Erythroblast (primary cell): ENCODE data around the gene RPRD1B.

ENCODE experiments used
- DNase-seq, 2 experiments: peaks; one replicate each; lab custom pipeline; 2025; lab: John Stamatoyannopoulos, UW
- GATA1 ChIP-seq: IDR thresholded peaks from 2 replicates; pipeline ENCODE4 v1.6.1; 2011; ENCODE audit warnings: low read depth, mild to moderate bottlenecking, control low read depth, low read length, moderate library complexity
- POLR2A ChIP-seq: IDR thresholded peaks from 2 replicates; pipeline ENCODE4 v1.6.1; 2011; ENCODE audit warnings: mild to moderate bottlenecking, low read length

The RPRD1B gene

DNA sequence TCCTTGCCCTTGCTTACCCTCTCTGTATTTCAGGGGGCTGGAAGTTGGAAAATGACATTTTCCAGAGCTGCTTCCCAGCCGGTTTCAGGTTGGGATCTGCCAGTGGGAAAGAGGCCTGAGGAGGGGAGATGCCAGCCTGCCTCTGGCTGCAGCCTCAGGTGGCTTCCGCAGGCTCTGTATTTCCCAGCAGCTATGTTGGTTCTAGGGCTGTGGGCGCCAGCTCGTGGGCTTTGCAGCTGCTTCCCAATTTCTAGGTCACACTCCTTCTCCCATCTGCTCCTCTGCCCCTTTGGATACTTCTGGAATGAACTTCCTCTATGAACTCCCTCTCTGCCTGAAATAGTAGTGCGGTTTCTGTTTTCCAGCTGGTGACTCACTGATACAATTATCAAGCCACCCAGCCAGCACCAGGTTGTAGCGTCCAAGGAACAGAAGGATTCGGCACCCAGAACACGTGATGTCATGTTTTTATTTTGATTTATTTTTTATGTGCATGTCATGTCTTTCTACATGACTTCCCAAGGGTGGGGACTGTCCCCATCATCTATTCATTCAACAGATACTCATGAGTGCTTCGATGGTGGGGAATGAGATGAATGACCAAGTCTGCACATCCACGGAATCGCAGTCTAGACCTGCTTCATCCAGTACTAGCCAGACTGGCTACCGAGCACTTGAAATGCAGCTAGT is 93.5 kb downstream of the RPRD1B start:
- TF ChIP-seq GATA1: no peak
- TF ChIP-seq POLR2A: no peak
- DNase-seq: peak; percentile 64 to 65

DNA sequence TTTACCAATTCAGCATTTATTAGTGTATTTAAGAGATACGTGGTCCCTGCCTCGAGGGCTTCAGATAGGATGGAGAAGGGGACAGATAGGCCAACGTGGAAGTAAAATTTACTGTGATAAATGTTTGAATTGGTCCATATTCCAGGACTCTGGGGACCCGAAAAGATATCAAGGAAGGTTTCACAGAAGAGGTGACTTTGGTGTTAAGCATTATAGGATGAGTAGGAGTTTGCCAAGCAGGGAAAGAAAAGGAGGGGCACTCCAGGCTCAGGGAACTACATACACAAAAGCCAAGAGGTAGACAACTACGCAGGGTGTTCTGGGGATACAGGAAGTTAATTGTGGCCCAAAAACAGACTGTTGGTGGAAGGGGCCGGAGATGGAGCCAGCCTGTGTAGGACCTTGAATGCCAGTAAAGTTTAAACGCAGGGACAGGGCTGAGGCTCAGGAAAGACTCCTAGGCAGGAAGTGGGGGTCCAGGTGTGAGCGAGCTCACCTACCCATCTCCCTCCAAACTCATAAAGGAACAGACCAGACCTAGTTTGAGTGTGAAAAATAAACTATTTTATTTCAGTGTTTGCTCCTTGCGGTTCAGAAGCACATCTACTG is 94.5 kb downstream of the RPRD1B start:
- no peak for TF ChIP-seq GATA1
- TF ChIP-seq POLR2A: no peak
- DNase-seq: no peak

DNA sequence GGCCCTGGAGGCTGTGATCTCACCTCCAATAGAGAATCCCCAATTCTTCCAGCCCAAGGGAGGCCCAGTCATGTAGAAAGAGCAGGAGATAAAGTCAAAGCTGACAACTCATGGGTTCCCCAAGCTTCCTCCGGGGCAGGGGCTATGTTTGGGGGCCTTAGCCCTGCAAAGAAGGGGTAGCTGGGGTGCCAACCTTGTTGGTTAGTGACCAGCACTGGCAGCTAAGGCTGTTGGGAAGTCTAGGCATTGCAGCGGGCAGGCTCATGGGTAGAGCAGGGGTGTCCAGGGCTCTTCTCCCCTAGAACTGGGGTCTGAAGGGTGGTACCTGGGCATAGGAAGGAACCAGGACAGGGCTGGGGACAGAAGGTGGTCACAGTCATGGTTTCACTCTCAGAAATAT is 95.1 kb downstream of the RPRD1B start:
- DNase-seq: no peak
- TF ChIP-seq POLR2A (no peak), GATA1 (no peak)

DNA sequence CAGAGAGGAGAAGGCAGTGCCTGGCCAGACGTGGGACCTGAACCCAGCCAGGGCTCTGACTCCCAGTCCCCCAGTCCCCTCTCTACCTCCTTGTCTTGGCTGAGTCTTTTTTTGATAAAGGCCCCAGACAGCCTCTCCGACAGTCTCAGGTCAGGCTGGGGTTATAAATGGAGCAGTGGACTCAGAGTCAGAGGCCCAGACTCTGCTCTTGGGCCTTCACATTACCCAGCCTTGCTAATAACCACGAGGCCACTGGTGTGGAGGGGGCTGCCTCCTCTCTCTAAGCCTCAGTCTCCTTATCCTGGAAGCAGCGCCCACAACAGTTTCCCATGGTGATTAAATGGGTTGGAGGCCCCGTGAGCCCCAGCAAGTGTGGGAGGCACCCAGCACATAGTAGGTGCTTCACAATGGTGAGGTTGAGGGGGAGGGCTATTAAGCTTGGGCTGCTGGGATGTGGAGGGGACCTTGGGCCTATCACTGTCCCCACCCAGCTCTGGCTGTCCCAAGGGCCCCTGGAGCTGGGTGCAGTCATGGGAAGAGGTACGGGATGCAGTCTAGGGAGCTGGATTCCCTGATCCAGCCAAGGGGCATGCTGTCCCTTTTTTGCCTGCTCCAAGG is 95.8 kb downstream of the RPRD1B start:
- TF ChIP-seq POLR2A (no peak), GATA1 (no peak)
- no peak for DNase-seq

DNA sequence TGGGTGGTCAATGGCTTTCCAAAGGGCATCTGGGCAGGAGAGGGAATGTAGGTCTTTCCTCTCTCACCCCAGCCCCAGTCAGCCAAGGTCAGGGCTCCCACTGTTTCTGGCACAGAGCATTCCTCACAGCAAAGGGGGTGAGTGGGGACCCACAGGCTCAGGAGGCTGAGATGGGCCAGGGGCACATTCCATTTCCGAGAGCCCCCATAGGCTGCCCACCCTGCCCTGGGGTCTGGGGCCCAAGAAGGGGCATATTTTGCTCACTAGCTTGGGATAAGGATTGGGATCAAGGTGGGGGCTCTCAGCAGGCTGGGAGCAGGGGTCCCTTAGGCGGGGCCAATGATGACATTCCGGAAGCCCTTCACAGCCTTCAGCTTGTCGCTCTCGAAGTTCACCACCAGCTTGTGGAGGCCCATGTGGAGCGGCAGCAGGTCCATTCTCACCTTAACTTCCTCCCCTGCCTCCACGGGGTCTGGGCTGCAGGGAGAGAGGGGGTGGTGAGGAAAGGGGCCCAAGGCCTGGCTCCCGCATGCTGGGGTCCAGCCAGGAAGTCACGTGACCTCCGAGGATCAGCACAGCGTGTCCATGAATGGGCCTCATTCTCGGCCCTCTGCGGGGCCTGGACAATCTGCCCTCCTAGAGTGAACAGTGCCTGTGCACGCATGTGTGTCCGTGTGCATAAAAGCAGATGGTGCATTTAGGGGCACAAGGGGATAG is 96.5 kb downstream of the RPRD1B start:
- TF ChIP-seq POLR2A: no peak
- DNase-seq: no peak

DNA sequence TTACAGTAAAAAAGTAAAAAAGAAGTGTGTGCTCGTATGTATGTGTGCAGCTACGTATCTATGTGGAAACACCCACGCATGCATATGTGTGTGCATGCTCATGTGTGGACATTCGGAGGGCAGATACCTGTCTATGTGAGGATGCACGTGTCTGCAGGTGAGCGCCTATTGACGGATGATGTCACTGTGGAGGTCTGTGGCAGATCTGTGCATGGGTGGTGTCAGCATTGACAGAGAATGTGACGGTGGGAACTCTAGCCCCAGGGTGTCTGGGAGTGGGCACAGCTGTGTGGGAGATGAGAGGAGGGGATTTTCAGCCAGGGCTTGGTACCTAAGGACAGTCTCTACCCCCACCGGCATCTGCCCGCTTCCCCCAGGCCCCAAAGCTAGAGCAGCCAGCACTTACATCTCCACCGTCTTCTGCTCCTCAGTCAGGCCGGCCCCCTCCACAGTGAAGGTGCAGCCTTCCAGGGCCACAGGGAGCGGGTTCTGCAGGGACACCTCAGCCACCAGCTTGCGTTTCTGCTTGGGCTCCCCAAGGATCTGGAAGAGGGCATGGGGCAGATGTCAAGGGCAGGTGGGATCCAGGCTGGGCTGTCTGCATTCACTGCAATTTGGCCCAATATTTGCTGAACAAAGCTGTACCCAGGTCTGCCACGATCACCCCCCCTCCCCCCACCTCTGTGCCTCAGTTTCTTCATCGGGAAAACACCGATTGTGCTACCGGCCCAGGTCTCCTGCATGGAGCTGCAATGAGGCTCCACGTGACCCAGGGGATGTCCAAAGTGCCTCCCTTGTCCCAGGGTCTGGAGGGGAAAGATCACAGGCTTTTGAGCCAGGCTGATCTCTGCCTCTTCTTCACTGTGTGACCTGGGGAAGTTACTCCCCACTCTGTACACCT is 97.4 kb downstream of the RPRD1B start:
- DNase-seq: no peak
- TF ChIP-seq POLR2A: no peak
- no peak for TF ChIP-seq GATA1

DNA sequence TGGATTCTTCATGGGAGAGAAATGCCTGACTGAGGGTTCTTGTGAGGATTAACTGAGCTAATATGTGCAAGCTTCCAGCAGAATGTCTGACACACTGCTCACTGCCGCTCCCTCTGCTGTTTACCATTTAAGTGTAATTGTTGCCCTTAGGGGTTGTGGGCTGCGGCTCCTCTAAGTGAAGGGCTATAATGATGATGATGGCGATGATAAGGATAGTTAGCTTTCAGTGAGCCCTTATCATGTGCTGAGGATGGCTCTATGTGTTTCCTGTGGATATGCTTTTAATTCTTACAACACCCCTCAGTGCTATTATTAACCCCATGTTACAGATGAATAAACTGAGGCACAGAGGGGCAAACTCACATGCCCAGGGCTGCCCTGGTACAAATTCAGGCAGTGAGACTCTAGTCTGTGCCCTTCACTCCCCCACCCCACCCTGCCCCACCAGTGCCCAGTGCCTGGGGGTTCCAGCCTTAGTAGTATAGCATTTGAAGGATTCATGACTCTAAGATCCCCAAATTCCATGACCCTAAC is 98.1 kb downstream of the RPRD1B start:
- DNase-seq: no peak
- TF ChIP-seq GATA1: no peak
- no peak for TF ChIP-seq POLR2A

DNA sequence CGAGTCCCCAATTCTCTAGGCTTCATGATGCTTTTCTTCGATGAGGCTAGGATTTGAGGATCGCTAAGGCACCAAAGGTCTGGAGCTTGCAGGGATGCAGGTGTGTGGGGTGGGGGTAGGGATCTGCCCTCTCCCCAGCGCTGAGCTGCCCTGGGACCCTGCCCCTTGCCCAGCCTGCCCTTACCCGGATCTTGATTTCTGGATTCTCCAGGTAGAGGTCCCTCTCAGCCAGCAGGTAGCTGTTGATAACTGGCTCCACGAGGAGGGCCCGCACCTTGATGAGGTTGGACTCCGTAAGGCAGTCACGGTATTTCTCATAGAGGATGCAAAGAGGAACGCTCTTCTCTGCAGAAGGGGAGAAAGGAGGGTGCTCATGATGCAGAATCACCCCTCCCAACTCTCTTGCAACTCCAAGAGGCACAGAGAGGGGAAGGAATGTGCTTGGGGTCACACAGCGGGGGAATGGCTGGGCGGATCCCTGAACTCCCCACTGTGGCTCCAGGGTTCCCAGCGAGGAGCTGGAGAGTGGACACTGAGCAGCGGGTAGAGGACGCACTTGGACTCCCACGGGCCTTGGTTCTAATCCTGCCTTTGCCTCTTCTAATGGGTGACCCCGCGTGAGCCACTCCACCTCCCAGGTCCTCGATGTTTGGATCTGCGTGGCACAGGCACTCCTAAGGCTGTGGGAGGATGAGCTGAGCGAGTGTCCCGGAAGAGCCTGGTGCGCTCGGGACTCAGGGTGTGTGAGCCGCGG is 98.8 kb downstream of the RPRD1B start:
- TF ChIP-seq POLR2A (no peak), GATA1 (no peak)
- DNase-seq: no peak

DNA sequence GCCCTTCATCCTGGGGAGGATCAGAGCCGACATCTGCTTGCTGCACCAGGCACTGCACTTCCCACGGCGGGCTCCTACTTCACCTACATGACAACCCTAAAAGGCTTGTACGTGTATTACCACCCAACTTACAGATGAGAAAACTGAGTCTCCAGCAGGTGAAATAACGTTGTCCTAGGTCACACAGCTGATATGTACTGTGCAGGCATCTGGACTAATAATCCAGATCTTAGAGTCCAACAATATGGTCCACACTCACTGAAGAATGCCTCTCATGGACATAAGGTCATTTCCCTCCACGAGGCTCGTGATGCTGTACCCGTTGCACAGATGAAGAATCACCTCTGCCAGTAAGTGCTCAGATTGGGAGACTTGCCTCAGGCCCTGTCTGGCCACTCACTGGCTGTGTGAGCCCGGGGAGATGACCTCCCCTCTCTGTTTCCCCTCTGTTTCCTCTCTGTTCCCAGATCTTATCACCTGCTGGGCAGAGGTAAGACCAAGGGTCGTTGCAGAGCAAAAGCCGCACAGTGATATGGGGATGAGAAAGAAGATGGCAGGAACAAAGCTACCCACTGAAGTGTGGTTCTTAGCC is 99.5 kb downstream of the RPRD1B start:
- TF ChIP-seq POLR2A: no peak
- no peak for TF ChIP-seq GATA1
- no peak for DNase-seq

DNA sequence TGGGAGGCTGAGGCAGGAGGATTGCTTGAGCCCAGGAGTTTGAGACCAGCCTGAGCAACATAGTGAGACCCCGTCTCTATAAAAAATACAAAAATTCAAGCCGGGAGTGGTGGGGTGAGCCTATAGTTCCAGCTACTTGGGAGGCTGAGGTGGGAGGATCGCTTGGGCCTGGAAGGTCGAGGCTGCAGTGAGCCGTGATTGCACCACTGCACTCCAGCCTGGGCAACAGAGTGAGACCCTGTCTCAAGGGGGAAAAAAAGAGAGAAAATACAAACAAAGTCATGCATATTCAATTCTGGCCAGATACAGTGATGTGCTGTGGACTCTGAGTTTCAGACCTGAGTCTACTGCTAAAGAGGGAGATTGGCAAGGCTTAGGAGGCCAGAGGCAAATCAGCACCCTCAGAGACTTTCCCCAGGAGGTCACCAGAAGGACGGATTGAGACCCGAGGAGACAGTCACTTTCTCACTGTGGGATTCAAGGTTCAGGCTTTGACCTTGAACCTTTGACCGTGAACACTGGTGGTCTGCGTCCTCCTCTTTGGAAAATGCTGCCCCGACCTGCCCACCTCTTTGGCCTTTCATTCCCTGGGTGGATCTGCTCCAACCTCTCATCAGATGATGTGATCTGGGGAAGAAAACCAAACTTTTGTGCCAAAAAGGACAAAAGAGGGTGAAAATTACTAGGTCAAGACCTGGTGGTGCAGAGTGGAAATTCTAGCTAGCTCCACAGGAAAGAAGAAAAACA is 100.3 kb downstream of the RPRD1B start:
- DNase-seq: no peak
- no peak for TF ChIP-seq GATA1
- TF ChIP-seq POLR2A: no peak
